ENCODE measurements around the gene XRCC2.

DNA sequence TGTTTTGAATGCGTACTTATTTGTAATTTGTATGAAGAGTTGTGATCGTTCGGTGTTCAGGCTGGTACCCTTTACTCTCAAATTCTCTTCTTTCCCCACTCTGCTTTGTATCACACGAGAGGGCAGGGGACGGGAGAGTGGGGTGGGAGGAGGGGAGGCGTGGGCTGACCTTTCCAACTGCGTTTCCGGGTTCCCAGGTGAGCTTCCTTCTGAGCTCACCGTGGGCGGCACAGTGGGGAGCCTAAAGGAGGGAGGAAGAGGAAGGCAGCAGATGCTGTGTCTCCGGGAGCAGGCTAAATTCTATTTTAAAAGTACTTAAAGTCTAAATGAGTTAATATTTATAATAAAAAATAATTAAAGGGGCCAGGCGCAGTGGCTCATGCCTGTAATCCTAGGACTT lies 7.4 kb upstream of the XRCC2 start:
- no peak for TF ChIP-seq EZH2 (IDR thresholded peaks at IDR 0.05; ENCODE audit: borderline replicate concordance, low read depth, low read length, poor library complexity, severe bottlenecking)
- TF ChIP-seq, protein P1, sequence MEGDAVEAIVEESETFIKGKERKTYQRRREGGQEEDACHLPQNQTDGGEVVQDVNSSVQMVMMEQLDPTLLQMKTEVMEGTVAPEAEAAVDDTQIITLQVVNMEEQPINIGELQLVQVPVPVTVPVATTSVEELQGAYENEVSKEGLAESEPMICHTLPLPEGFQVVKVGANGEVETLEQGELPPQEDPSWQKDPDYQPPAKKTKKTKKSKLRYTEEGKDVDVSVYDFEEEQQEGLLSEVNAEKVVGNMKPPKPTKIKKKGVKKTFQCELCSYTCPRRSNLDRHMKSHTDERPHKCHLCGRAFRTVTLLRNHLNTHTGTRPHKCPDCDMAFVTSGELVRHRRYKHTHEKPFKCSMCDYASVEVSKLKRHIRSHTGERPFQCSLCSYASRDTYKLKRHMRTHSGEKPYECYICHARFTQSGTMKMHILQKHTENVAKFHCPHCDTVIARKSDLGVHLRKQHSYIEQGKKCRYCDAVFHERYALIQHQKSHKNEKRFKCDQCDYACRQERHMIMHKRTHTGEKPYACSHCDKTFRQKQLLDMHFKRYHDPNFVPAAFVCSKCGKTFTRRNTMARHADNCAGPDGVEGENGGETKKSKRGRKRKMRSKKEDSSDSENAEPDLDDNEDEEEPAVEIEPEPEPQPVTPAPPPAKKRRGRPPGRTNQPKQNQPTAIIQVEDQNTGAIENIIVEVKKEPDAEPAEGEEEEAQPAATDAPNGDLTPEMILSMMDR (conservative IDR thresholded peaks at IDR 0.05; ENCODE audit: low read depth, low read length), result no peak
